22Rv1 (cell line): ENCODE data around the gene ABCA6.

Experiments used
- CTCF ChIP-seq: fragments of 450-650 bp; IDR thresholded peaks from 2 replicates; pipeline ENCODE4 v1.5.1; 2017; ENCODE audit warnings: mild to moderate bottlenecking
- ZFX ChIP-seq: fragments of 450-650 bp; IDR thresholded peaks from 2 replicates; pipeline ENCODE4 v1.6.1; 2017; ENCODE audit warnings: antibody characterized with exemption, borderline replicate concordance

GRCh38 chr17:69188796-69189195 lies 47.1 kb upstream of the ABCA6 start:
- TF ChIP-seq CTCF (no peak), ZFX (no peak)
